Activated naive CD8-positive, alpha-beta T cell treated with anti-CD3 and anti-CD28 coated beads, Interleukin-2, amount 50 U/mL, for 16 hours (primary cell): Measurements from ENCODE around the gene CDK4.

ENCODE experiments used
- DNase-seq: peaks from one replicate; pipeline ENCODE4 v3.0.0-alpha.2; 2020; ENCODE audit warnings: low read depth, low spot score

The CDK4 gene

DNA sequence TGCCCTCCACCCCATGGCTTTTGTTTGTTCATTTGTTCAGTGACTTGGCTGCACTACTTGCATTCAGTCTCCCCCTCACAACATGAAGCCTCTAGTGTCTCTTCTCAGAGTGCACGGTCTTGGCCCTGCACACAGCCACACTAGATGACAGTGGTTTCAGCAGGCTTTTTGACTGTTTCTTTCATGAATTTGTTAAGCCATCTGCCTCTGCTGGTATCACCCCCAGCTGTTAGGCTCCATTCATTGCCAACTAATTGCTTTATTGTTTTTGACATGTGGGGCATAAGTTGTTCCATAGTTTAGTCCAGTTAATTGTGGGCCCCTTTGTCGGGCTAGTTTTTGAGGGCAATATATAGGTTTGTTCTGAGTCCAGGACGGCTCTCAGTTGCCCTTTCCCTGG is 39.4 kb downstream of the CDK4 start:
- no peak for DNase-seq

- no peak for DNase-seq
These were observed 43.8 kb downstream of the CDK4 start for GRCh38 chr12:57708296-57708695.

GRCh38 chr12:57707250-57707649 is 44.9 kb downstream of the CDK4 start:
- no peak for DNase-seq

- DNase-seq = no peak
These were observed 51.8 kb downstream of the CDK4 start for GRCh38 chr12:57700317-57700716.

DNA sequence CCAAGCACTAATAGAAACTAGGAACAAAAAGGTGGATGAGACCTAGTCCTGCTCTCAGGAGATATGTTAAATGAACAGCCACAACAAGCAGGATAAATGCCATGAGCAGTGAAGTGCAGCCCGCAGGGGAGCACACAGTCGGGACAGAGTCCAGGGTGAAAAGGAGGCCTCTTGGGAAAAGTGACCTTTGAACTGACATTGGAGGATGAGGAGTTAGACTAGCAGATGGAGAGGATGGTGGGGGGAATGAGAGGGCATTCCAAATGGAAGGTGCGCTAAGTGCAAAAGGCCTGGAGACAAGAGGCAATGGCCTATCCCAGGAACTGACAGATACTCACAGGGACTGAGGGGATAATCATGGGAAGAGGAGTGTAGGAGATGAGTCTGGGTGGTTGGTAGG is 53.7 kb downstream of the CDK4 start:
- no peak for DNase-seq
